ENCODE measurements around the gene SLC18A3. TPM values are rescaled to one million over a fixed set of nuclear protein-coding genes. Genes with fewer than 3 reads are reported as not detected.

The SLC18A3 gene
- total RNA-seq, 1 experiment from 2014 or later: not detected

DNA sequence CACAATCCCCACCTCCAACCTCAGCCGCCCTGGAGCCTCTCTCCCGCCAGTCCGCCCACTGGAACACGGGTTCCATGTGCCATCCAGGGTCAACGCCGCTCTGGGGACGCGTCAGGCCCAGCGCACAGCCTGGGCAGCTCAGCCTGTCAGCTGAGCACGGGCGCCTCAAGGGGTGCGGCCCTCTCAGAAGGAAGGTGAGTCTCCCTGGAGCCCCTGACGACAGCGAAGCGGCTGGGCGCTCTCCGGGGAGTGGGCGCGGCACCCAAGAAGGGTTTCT lies 1.2 kb upstream of the SLC18A3 start:
- intact Hi-C loops (cut with micrococcal nuclease): loop anchor here (5.0 kb wide), 1 partner anchor 153 kb away; the partner anchor contains the start of gene OGDHL
- Histone ChIP-seq H2AFZ (ENCODE audit: low read depth, low read length, poor library complexity, severe bottlenecking) (no peak overlapping the region), H3K4me3 (replicated peaks in 1 of 2; ENCODE audit: low read depth in 1 of 2, low read length in 2 of 2) (no peak overlapping the region), H3K79me2 (ENCODE audit: insufficient read depth, low read length) (no peaks in the 10 kb centered on the region), H3K27me3 (ENCODE audit: insufficient read depth, low read length) (peaks cover 8% of the 10 kb centered on the region), H3K4me2 (ENCODE audit: low read length) (no peak overlapping the region), H3K4me1 (ENCODE audit: control insufficient read depth in 1 of 2, insufficient read depth in 2 of 2, low read length in 2 of 2) (peaks cover 0 to 3% of the 10 kb centered on the region in 2 experiments; a peak in 2 of 4 replicates), H3K9ac (ENCODE audit: low read length) (no peak overlapping the region), H4K20me1 (ENCODE audit: insufficient read depth) (no peaks in the 10 kb centered on the region), H3K36me3 (ENCODE audit: control insufficient read depth in 1 of 2, insufficient read depth in 2 of 2, low read length in 2 of 2) (no peaks in the 10 kb centered on the region), H3K9me2 (ENCODE audit: insufficient read depth) (no peaks in the 10 kb centered on the region), H3K27ac (ENCODE audit: low read depth, low read length) (no peak overlapping the region), H3K9me3 (ENCODE audit: control insufficient read depth in 1 of 2, insufficient read depth in 1 of 2, low read depth in 1 of 2, low read length in 2 of 2) (no peaks in the 10 kb centered on the region)
- ChIA-PET CTCF (no interaction called here), RAD21 (ENCODE audit: low non-redundant PET in 1 of 2, low total read pairs in 2 of 2, uncharacterized antibody in 2 of 2, unreplicated experiment in 2 of 2) (no interaction called here), POLR2A (no interaction called here)
- TF ChIP-seq FOSL1 (IDR thresholded peaks at IDR 0.05; ENCODE audit: low read depth): no peak
- no peak for TF ChIP-seq POLR2AphosphoS5 (IDR thresholded peaks at IDR 0.05; ENCODE audit: low read depth, low read length)
- TF ChIP-seq, protein P1, sequence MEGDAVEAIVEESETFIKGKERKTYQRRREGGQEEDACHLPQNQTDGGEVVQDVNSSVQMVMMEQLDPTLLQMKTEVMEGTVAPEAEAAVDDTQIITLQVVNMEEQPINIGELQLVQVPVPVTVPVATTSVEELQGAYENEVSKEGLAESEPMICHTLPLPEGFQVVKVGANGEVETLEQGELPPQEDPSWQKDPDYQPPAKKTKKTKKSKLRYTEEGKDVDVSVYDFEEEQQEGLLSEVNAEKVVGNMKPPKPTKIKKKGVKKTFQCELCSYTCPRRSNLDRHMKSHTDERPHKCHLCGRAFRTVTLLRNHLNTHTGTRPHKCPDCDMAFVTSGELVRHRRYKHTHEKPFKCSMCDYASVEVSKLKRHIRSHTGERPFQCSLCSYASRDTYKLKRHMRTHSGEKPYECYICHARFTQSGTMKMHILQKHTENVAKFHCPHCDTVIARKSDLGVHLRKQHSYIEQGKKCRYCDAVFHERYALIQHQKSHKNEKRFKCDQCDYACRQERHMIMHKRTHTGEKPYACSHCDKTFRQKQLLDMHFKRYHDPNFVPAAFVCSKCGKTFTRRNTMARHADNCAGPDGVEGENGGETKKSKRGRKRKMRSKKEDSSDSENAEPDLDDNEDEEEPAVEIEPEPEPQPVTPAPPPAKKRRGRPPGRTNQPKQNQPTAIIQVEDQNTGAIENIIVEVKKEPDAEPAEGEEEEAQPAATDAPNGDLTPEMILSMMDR (IDR thresholded peaks at IDR 0.05 in 2 of 3, conservative IDR thresholded peaks at IDR 0.05 in 1 of 3; ENCODE audit: borderline replicate concordance in 1 of 3, insufficient read depth in 1 of 3, low read depth in 2 of 3, low read length in 2 of 3): no peak
- no peak for TF ChIP-seq ZFX (IDR thresholded peaks at IDR 0.05)
- no peak for DNase-seq (ENCODE audit: low read depth, low spot score)
- no TSS peak for BruUV-seq (replicated peaks)
- ATAC-seq: no peak

DNA sequence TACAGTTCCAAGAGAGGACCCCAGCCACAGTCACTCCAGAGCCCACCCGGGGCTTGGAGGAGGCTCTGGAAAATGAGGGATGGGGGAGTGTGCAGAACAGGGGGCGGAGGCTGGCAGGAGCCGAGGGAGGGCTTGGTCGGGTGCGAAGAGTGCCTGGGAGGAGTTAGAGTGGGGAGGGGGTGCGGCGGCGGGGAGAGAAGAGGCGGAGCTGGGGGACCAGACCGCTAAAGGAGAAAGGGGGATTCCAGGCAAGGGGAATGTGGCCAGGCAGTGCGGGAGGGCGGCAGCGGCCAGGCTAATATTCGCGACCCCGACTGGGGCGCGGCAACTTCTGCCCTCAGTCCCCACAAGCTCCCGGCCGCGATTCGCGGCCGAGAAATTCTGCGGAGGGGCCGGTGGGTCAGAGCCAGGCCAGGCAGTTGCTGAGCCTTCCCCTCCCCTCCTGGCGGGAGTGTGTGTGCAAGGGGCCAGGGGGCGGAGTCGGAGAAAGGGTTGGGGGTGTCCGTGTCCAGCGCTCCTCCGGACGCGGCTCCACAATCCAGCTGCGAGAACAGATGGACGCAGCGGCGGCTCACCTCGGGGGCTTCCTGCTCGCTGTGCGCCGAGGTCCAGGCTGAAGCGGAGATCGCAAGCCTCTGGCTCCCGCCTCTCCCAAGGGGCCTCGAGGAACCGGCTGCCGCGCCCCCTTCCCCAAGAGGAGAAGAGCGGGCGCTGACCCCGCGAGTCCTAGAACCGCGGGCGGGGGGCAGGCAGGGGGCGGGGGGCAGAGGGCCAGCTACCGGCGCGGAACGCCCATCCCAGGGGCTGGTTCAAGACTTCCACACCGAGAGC lies 612 bp upstream of the SLC18A3 start:
- ChIA-PET RAD21 (ENCODE audit: low non-redundant PET in 1 of 2, low total read pairs in 2 of 2, uncharacterized antibody in 2 of 2, unreplicated experiment in 2 of 2) (no interaction called here), CTCF (no interaction called here), POLR2A (no interaction called here)
- DNase-seq (ENCODE audit: low read depth, low spot score): no peak
- no peak for ATAC-seq
- Histone ChIP-seq H3K27ac (ENCODE audit: low read depth, low read length) (no peak overlapping the region), H3K4me1 (ENCODE audit: control insufficient read depth in 1 of 2, insufficient read depth in 2 of 2, low read length in 2 of 2) (peaks cover 0 to 3% of the 10 kb centered on the region in 2 experiments; a peak in 2 of 4 replicates), H3K9me2 (ENCODE audit: insufficient read depth) (no peaks in the 10 kb centered on the region), H3K9me3 (ENCODE audit: control insufficient read depth in 1 of 2, insufficient read depth in 1 of 2, low read depth in 1 of 2, low read length in 2 of 2) (no peaks in the 10 kb centered on the region), H3K9ac (ENCODE audit: low read length) (no peak overlapping the region), H3K79me2 (ENCODE audit: insufficient read depth, low read length) (no peaks in the 10 kb centered on the region), H4K20me1 (ENCODE audit: insufficient read depth) (no peaks in the 10 kb centered on the region), H3K36me3 (ENCODE audit: control insufficient read depth in 1 of 2, insufficient read depth in 2 of 2, low read length in 2 of 2) (no peaks in the 10 kb centered on the region), H3K27me3 (ENCODE audit: insufficient read depth, low read length) (peaks cover 3% of the 10 kb centered on the region), H2AFZ (ENCODE audit: low read depth, low read length, poor library complexity, severe bottlenecking) (no peak overlapping the region), H3K4me2 (ENCODE audit: low read length) (no peak overlapping the region), H3K4me3 (replicated peaks in 1 of 2; ENCODE audit: low read depth in 1 of 2, low read length in 2 of 2) (no peak overlapping the region)
- TF ChIP-seq SRF (IDR thresholded peaks at IDR 0.05; ENCODE audit: low read depth): no peak
- intact Hi-C loops (cut with micrococcal nuclease): loop anchor here (5.0 kb wide), 1 partner anchor 153 kb away; the partner anchor contains the start of gene OGDHL
- no TSS peak for BruUV-seq (replicated peaks)

Data from HCT116 (cell line).